ENCODE data around the gene ELP6. TPM values are rescaled to one million over a fixed set of nuclear protein-coding genes. Genes with fewer than 3 reads are reported as not detected.

The ELP6 gene
- total and polyA plus RNA-seq, 9 of the 15 experiments (the other 6 are each of a cell fraction or from before 2014, with no cell fraction given): 76.9 to 198 (median 83.3) TPM

DNA sequence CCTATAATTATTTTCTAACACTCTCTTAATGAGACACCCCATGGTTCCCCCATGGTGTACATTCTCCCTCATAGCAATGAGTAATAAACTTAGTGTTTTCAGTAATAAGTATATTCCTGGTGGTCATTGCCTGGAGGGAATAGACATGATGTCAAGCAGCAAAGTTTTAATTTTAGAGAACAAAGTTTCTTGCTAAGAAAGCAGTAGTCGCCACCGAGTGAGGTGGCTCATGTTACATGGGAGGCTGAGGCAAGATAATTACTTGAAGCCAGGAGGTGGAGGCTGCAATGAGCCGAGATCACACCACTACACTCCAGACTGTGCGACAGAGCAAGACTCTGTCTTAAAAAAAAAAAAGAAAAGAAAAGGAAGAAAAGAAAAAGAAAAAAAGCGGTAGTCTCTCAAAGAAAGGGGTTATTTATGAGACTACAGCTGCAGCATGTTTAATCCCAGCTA, 2.4 kb upstream of the ELP6 start (continued):
- TF ChIP-seq, protein P1, sequence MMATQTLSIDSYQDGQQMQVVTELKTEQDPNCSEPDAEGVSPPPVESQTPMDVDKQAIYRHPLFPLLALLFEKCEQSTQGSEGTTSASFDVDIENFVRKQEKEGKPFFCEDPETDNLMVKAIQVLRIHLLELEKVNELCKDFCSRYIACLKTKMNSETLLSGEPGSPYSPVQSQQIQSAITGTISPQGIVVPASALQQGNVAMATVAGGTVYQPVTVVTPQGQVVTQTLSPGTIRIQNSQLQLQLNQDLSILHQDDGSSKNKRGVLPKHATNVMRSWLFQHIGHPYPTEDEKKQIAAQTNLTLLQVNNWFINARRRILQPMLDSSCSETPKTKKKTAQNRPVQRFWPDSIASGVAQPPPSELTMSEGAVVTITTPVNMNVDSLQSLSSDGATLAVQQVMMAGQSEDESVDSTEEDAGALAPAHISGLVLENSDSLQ (IDR thresholded peaks at IDR 0.05): 0 out of 2 replicates have a peak, but pooled peaks have one; percentile 2
- TF ChIP-seq SMARCC2 (IDR thresholded peaks at IDR 0.05; ENCODE audit: low read depth): peak; percentile 68; the same call in 1 of the 2 replicates
- TF ChIP-seq COPS2 (conservative IDR thresholded peaks at IDR 0.05): no peak
- no peak for TF ChIP-seq HMG20B (CRISPR knock-in tag; IDR thresholded peaks at IDR 0.05)
- no peak for TF ChIP-seq BRF1 (IDR thresholded peaks at IDR 0.05; ENCODE audit: borderline replicate concordance, extremely low read depth, insufficient read length)
- TF ChIP-seq ZNF696 (CRISPR knock-in tag; conservative IDR thresholded peaks at IDR 0.05): no peak
- no peak for TF ChIP-seq CCAR2 (IDR thresholded peaks at IDR 0.05; ENCODE audit: low read depth, low read length)
- TF ChIP-seq L3MBTL2 (IDR thresholded peaks at IDR 0.05): peak; percentile 83
- TF ChIP-seq POLR2AphosphoS5 (IDR thresholded peaks at IDR 0.05; ENCODE audit: control insufficient read depth, insufficient read depth, low read depth, low read length): no peak
- TF ChIP-seq ATF1 (CRISPR knock-in tag; IDR thresholded peaks at IDR 0.05): no peak
- 0 out of 2 replicates have a peak, but pooled peaks have one; percentile 17 for TF ChIP-seq ATF1 (tag; IDR thresholded peaks at IDR 0.05)
- TF ChIP-seq ZNF224 (CRISPR knock-in tag; IDR thresholded peaks at IDR 0.05): 0 out of 2 replicates have a peak, but pooled peaks have one; percentile 22
- no peak for TF ChIP-seq RFX7 (CRISPR knock-in tag; IDR thresholded peaks at IDR 0.05)
- peak in 1 of 2 experiments; percentile 72; a peak in 1 of 4 replicates for TF ChIP-seq ARNT (IDR thresholded peaks at IDR 0.05)
- TF ChIP-seq, protein P2, sequence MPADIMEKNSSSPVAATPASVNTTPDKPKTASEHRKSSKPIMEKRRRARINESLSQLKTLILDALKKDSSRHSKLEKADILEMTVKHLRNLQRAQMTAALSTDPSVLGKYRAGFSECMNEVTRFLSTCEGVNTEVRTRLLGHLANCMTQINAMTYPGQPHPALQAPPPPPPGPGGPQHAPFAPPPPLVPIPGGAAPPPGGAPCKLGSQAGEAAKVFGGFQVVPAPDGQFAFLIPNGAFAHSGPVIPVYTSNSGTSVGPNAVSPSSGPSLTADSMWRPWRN (IDR thresholded peaks at IDR 0.05; ENCODE audit: low read depth): 0 out of 2 replicates have a peak, but pooled peaks have one; percentile 9
- TF ChIP-seq, protein P3, sequence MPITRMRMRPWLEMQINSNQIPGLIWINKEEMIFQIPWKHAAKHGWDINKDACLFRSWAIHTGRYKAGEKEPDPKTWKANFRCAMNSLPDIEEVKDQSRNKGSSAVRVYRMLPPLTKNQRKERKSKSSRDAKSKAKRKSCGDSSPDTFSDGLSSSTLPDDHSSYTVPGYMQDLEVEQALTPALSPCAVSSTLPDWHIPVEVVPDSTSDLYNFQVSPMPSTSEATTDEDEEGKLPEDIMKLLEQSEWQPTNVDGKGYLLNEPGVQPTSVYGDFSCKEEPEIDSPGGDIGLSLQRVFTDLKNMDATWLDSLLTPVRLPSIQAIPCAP (CRISPR knock-in tag; IDR thresholded peaks at IDR 0.05; ENCODE audit: borderline replicate concordance): no peak
- peak; percentile 87 for TF ChIP-seq BRD9 (IDR thresholded peaks at IDR 0.05; ENCODE audit: low read depth, partially characterized antibody)
- TF ChIP-seq PHF8 (IDR thresholded peaks at IDR 0.05; ENCODE audit: borderline replicate concordance, low read length): peak; percentile 34; the same call in 1 of the 2 replicates
- peak; percentile 39; the same call in 1 of the 2 replicates for TF ChIP-seq HDAC2 (IDR thresholded peaks at IDR 0.05)
- TF ChIP-seq, protein P4, sequence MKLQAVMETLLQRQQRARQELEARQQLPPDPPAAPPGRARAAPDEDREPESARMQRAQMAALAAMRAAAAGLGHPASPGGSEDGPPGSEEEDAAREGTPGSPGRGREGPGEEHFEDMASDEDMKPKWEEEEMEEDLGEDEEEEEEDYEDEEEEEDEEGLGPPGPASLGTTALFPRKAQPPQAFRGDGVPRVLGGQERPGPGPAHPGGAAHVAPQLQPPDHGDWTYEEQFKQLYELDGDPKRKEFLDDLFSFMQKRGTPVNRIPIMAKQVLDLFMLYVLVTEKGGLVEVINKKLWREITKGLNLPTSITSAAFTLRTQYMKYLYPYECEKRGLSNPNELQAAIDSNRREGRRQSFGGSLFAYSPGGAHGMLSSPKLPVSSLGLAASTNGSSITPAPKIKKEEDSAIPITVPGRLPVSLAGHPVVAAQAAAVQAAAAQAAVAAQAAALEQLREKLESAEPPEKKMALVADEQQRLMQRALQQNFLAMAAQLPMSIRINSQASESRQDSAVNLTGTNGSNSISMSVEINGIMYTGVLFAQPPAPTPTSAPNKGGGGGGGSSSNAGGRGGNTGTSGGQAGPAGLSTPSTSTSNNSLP (IDR thresholded peaks at IDR 0.05; ENCODE audit: borderline replicate concordance, low read depth, low read length): no peak
- TF ChIP-seq, protein P5, sequence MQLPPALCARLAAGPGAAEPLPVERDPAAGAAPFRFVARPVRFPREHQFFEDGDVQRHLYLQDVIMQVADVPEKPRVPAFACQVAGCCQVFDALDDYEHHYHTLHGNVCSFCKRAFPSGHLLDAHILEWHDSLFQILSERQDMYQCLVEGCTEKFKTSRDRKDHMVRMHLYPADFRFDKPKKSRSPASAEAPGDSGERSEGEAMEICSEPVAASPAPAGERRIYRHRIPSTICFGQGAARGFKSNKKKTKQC (CRISPR knock-in tag; IDR thresholded peaks at IDR 0.05): no peak
- TF ChIP-seq NFRKB (IDR thresholded peaks at IDR 0.05; ENCODE audit: low read depth): peak; percentile 70; the same call in 1 of the 2 replicates
- TF ChIP-seq ZNF23 (CRISPR knock-in tag; IDR thresholded peaks at IDR 0.05): no peak
